Measurements from ENCODE around the gene RHBDF2.
A peak's percentile ranks its signal among the peaks of the same experiment; 100 is the strongest.

Gene RHBDF2

GRCh38 chr17:76502341-76503211, 1.4 kb upstream of the RHBDF2 start:
- no peak overlapping the region for H3K27ac ChIP-seq (ENCODE audit: low read length)
- no peaks in the 10 kb centered on the region for H3K9me3 ChIP-seq (ENCODE audit: control insufficient read depth, low read depth, low read length)
- H3K36me3 ChIP-seq (ENCODE audit: control insufficient read depth, low read depth, low read length): no peaks in the 10 kb centered on the region
- peaks cover 19% of the 10 kb centered on the region for H3K27me3 ChIP-seq (ENCODE audit: control insufficient read depth, insufficient read depth, low read length)
- H3K4me1 ChIP-seq (ENCODE audit: control insufficient read depth, low read depth, low read length): peaks cover 33% of the 10 kb centered on the region
- H3K4me3 ChIP-seq (ENCODE audit: low read length): no peak overlapping the region
- H3K9ac ChIP-seq (ENCODE audit: low read length): no peak overlapping the region

- Histone ChIP-seq H3K27ac (ENCODE audit: low read length) (no peak overlapping the region), H3K9ac (ENCODE audit: low read length) (no peak overlapping the region)
Observed at GRCh38 chr17:76501827-76502307, 644 bp upstream of the RHBDF2 start.

GRCh38 chr17:76500747-76501017, 541 bp downstream of the RHBDF2 start:
- peak overlapping the region; percentile 59 for H3K4me3 ChIP-seq (ENCODE audit: low read length)
- peaks cover 38% of the 10 kb centered on the region for H3K4me1 ChIP-seq (ENCODE audit: control insufficient read depth, low read depth, low read length)
- peaks cover 11% of the 10 kb centered on the region for H3K27me3 ChIP-seq (ENCODE audit: control insufficient read depth, insufficient read depth, low read length)
- no peaks in the 10 kb centered on the region for H3K9me3 ChIP-seq (ENCODE audit: control insufficient read depth, low read depth, low read length)
- no peak overlapping the region for H3K27ac ChIP-seq (ENCODE audit: low read length)
- H3K36me3 ChIP-seq (ENCODE audit: control insufficient read depth, low read depth, low read length): no peaks in the 10 kb centered on the region
- peak overlapping the region; percentile 52 for H3K9ac ChIP-seq (ENCODE audit: low read length)

More at GRCh38 chr17:76501827-76502307, 644 bp upstream of the RHBDF2 start:
- Histone ChIP-seq H3K36me3 (ENCODE audit: control insufficient read depth, low read depth, low read length) (no peaks in the 10 kb centered on the region), H3K9me3 (ENCODE audit: control insufficient read depth, low read depth, low read length) (no peaks in the 10 kb centered on the region), H3K4me1 (ENCODE audit: control insufficient read depth, low read depth, low read length) (peaks cover 38% of the 10 kb centered on the region), H3K27me3 (ENCODE audit: control insufficient read depth, insufficient read depth, low read length) (peaks cover 12% of the 10 kb centered on the region), H3K4me3 (ENCODE audit: low read length) (peak overlapping the region; percentile 59)

GRCh38 chr17:76500074-76500746, 1.0 kb downstream of the RHBDF2 start:
- Histone ChIP-seq H3K36me3 (ENCODE audit: control insufficient read depth, low read depth, low read length) (no peaks in the 10 kb centered on the region), H3K27ac (ENCODE audit: low read length) (no peak overlapping the region), H3K4me3 (ENCODE audit: low read length) (peak overlapping the region; percentile 59), H3K9ac (ENCODE audit: low read length) (peak overlapping the region; percentile 52), H3K9me3 (ENCODE audit: control insufficient read depth, low read depth, low read length) (no peaks in the 10 kb centered on the region), H3K4me1 (ENCODE audit: control insufficient read depth, low read depth, low read length) (peaks cover 38% of the 10 kb centered on the region), H3K27me3 (ENCODE audit: control insufficient read depth, insufficient read depth, low read length) (peaks cover 11% of the 10 kb centered on the region)

GRCh38 chr17:76499267-76499667, 2.0 kb downstream of the RHBDF2 start:
- Histone ChIP-seq H3K9ac (ENCODE audit: low read length) (no peak overlapping the region), H3K9me3 (ENCODE audit: control insufficient read depth, low read depth, low read length) (no peaks in the 10 kb centered on the region), H3K4me3 (ENCODE audit: low read length) (no peak overlapping the region), H3K4me1 (ENCODE audit: control insufficient read depth, low read depth, low read length) (peaks cover 38% of the 10 kb centered on the region), H3K27ac (ENCODE audit: low read length) (no peak overlapping the region), H3K36me3 (ENCODE audit: control insufficient read depth, low read depth, low read length) (no peaks in the 10 kb centered on the region), H3K27me3 (ENCODE audit: control insufficient read depth, insufficient read depth, low read length) (peaks cover 11% of the 10 kb centered on the region)

- Histone ChIP-seq H3K27me3 (ENCODE audit: control insufficient read depth, insufficient read depth, low read length) (peaks cover 11% of the 10 kb centered on the region), H3K4me3 (ENCODE audit: low read length) (no peak overlapping the region), H3K36me3 (ENCODE audit: control insufficient read depth, low read depth, low read length) (no peaks in the 10 kb centered on the region), H3K4me1 (ENCODE audit: control insufficient read depth, low read depth, low read length) (peaks cover 38% of the 10 kb centered on the region), H3K9ac (ENCODE audit: low read length) (no peak overlapping the region), H3K9me3 (ENCODE audit: control insufficient read depth, low read depth, low read length) (no peaks in the 10 kb centered on the region), H3K27ac (ENCODE audit: low read length) (no peak overlapping the region)
Observed at GRCh38 chr17:76498876-76499251, 2.4 kb downstream of the RHBDF2 start.

GRCh38 chr17:76497979-76498875, 3.0 kb downstream of the RHBDF2 start:
- Histone ChIP-seq H3K9ac (ENCODE audit: low read length) (no peak overlapping the region), H3K27ac (ENCODE audit: low read length) (no peak overlapping the region), H3K36me3 (ENCODE audit: control insufficient read depth, low read depth, low read length) (no peaks in the 10 kb centered on the region), H3K4me1 (ENCODE audit: control insufficient read depth, low read depth, low read length) (peaks cover 40% of the 10 kb centered on the region), H3K4me3 (ENCODE audit: low read length) (no peak overlapping the region), H3K9me3 (ENCODE audit: control insufficient read depth, low read depth, low read length) (no peaks in the 10 kb centered on the region), H3K27me3 (ENCODE audit: control insufficient read depth, insufficient read depth, low read length) (peaks cover 11% of the 10 kb centered on the region)

- Histone ChIP-seq H3K27me3 (ENCODE audit: control insufficient read depth, insufficient read depth, low read length) (peaks cover 11% of the 10 kb centered on the region), H3K36me3 (ENCODE audit: control insufficient read depth, low read depth, low read length) (no peaks in the 10 kb centered on the region), H3K4me3 (ENCODE audit: low read length) (no peak overlapping the region), H3K9ac (ENCODE audit: low read length) (no peak overlapping the region), H3K27ac (ENCODE audit: low read length) (no peak overlapping the region), H3K9me3 (ENCODE audit: control insufficient read depth, low read depth, low read length) (no peaks in the 10 kb centered on the region), H3K4me1 (ENCODE audit: control insufficient read depth, low read depth, low read length) (peaks cover 46% of the 10 kb centered on the region)
Observed at GRCh38 chr17:76497699-76497978, 3.6 kb downstream of the RHBDF2 start.

GRCh38 chr17:76496464-76496863, 4.8 kb downstream of the RHBDF2 start:
- Histone ChIP-seq H3K36me3 (ENCODE audit: control insufficient read depth, low read depth, low read length) (no peaks in the 10 kb centered on the region), H3K27ac (ENCODE audit: low read length) (no peak overlapping the region), H3K4me1 (ENCODE audit: control insufficient read depth, low read depth, low read length) (peaks cover 44% of the 10 kb centered on the region), H3K27me3 (ENCODE audit: control insufficient read depth, insufficient read depth, low read length) (peaks cover 11% of the 10 kb centered on the region), H3K4me3 (ENCODE audit: low read length) (no peak overlapping the region), H3K9me3 (ENCODE audit: control insufficient read depth, low read depth, low read length) (no peaks in the 10 kb centered on the region), H3K9ac (ENCODE audit: low read length) (no peak overlapping the region)

GRCh38 chr17:76495663-76496400, 5.4 kb downstream of the RHBDF2 start:
- peaks cover 44% of the 10 kb centered on the region for H3K4me1 ChIP-seq (ENCODE audit: control insufficient read depth, low read depth, low read length)

More at GRCh38 chr17:76495663-76496400, 5.4 kb downstream of the RHBDF2 start:
- no peaks in the 10 kb centered on the region for H3K36me3 ChIP-seq (ENCODE audit: control insufficient read depth, low read depth, low read length)
- H3K27me3 ChIP-seq (ENCODE audit: control insufficient read depth, insufficient read depth, low read length): peaks cover 11% of the 10 kb centered on the region
- H3K9me3 ChIP-seq (ENCODE audit: control insufficient read depth, low read depth, low read length): no peaks in the 10 kb centered on the region
- H3K9ac ChIP-seq (ENCODE audit: low read length): no peak overlapping the region
- no peak overlapping the region for H3K4me3 ChIP-seq (ENCODE audit: low read length)
- H3K27ac ChIP-seq (ENCODE audit: low read length): no peak overlapping the region
